A549 (cell line): Measurements from ENCODE around the gene DDX56.

Experiments
- BHLHE40 ChIP-seq: IDR thresholded peaks from 2 replicates; pipeline ENCODE4 v1.6.1; 2012; ENCODE audit warnings: low read depth, low read length, inconsistent platforms
- CTCF ChIP-seq: fragments of >200 bp; sonication (Bioruptor Twin); formaldehyde crosslinking; IDR thresholded peaks from 3 replicates; pipeline ENCODE4 v1.5.1; 2016
- ELK1 ChIP-seq: fragments of 150-350 bp; IDR thresholded peaks from 2 replicates; pipeline ENCODE4 v1.6.1; 2014; ENCODE audit warnings: low read depth, mild to moderate bottlenecking, low read length
- EP300 ChIP-seq, 2 experiments: fragments of >200 bp; sonication (Bioruptor Twin); formaldehyde crosslinking; IDR thresholded peaks; 2 replicates in 1 of 2; 3 replicates in 1 of 2; pipeline ENCODE4 v1.6.1; 2016 to 2017
- ESRRA ChIP-seq: fragments of 150-350 bp; IDR thresholded peaks from 2 replicates; pipeline ENCODE4 v1.6.1; 2014; ENCODE audit warnings: mild to moderate bottlenecking, low read length, borderline replicate concordance
- MAX ChIP-seq: IDR thresholded peaks from 2 replicates; pipeline ENCODE4 v1.6.1; 2012
- MYC ChIP-seq: IDR thresholded peaks from 2 replicates; pipeline ENCODE4 v1.6.1; 2012; ENCODE audit warnings: mild to moderate bottlenecking, inconsistent platforms, low read length, improper control_type of control experiment, borderline replicate concordance
- PBX3 ChIP-seq: IDR thresholded peaks from 2 replicates; pipeline ENCODE4 v1.6.1; 2012
- RAD21 ChIP-seq, 2 experiments: fragments of >200 bp in 1 of 2; sonication (Bioruptor Twin) in 1 of 2; formaldehyde crosslinking in 1 of 2; IDR thresholded peaks in 1 of 2; conservative IDR thresholded peaks in 1 of 2; 2 replicates in 1 of 2; 3 replicates in 1 of 2; pipeline ENCODE4 v1.6.1; 2012 to 2018; ENCODE audit warnings: inconsistent platforms in 1 of 2
- RARB ChIP-seq: fragments of 250-450 bp; sonication (Bioruptor Pico); IDR thresholded peaks from 2 replicates; pipeline ENCODE4 v1.8.0; 2021; ENCODE audit warnings: mild to moderate bottlenecking, moderate library complexity
- RFX5 ChIP-seq: fragments of 450-650 bp; IDR thresholded peaks from 2 replicates; pipeline ENCODE4 v1.7.1; 2014; ENCODE audit warnings: antibody characterized with exemption, mild to moderate bottlenecking, moderate library complexity
- SMC3 ChIP-seq: fragments of >200 bp; sonication (Bioruptor Twin); formaldehyde crosslinking; IDR thresholded peaks from 3 replicates; pipeline ENCODE4 v1.6.1; 2018; ENCODE audit warnings: inconsistent platforms
- USF2 ChIP-seq: fragments of 450-650 bp; IDR thresholded peaks from 2 replicates; pipeline ENCODE4 v1.6.1; 2014; ENCODE audit warnings: antibody characterized with exemption
- ZC3H11A ChIP-seq: fragments of 450-650 bp; IDR thresholded peaks from 2 replicates; pipeline ENCODE4 v1.6.1; 2014; ENCODE audit warnings: antibody characterized with exemption, mild to moderate bottlenecking

GRCh38 chr7:44563171-44563679 is 10.5 kb downstream of the DDX56 start:
- TF ChIP-seq CTCF, result no peak
- TF ChIP-seq RARB (CRISPR knock-in tag), result no peak
- no peak for TF ChIP-seq MAX
- TF ChIP-seq USF2, result no peak
- no peak for TF ChIP-seq RFX5
- no peak for TF ChIP-seq MYC
- TF ChIP-seq EP300 (IDR thresholded peaks at IDR 0.05), result no peak
- no peak for TF ChIP-seq ZC3H11A
- TF ChIP-seq ESRRA, result no peak
- no peak for TF ChIP-seq BHLHE40
- no peak for TF ChIP-seq RAD21 (conservative IDR thresholded peaks at IDR 0.05 in 1 of 2, IDR thresholded peaks at IDR 0.05 in 1 of 2)
- no peak for TF ChIP-seq SMC3
- TF ChIP-seq PBX3, result no peak
- TF ChIP-seq ELK1, result no peak
